ENCODE data around the gene BCOR.

Gene BCOR

DNA sequence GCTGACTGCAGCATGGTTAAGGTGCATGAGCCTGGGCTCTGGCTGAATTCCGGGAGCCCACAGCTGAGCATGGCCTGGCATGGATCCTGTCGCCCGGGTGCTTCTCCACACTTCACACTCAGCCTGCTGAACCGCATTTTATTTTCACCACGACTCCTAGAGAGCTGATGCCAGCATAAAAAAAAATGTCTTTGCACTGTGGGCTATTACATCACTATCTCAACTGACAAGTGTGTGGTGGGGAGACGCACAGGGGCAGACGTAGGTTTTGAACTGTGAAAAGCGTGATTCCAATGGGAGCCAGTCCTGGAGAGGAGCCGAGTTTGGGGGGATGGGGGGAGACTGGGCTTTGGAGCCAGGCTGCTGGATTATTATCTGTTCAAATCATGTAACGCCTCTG, 36.8 kb downstream of the BCOR start:
- DNase-seq = no peak

DNA sequence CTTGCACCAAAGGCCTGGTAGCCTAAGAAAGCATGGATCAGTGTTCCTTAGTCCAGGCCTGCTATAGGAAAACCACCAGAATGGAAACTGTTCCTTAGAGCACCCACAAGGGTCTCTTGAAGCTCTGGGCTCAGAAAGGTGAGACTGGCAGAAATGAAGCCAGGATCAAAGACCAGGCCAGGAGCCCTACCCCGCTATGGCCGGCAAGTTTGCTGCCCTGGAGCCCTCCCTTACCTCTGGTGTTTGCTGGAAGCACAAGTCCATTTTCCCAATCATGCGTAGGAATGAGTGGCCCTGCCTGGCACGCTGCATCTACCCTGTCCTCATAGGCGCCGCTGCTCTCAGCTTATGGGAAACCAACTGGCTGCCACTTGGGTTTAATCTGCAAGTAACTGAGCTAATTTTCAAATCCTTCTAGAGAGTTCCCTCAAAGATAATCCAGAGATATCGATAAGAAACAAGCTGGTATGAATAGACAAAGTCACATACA, 37.4 kb downstream of the BCOR start:
- no peak for DNase-seq

DNA sequence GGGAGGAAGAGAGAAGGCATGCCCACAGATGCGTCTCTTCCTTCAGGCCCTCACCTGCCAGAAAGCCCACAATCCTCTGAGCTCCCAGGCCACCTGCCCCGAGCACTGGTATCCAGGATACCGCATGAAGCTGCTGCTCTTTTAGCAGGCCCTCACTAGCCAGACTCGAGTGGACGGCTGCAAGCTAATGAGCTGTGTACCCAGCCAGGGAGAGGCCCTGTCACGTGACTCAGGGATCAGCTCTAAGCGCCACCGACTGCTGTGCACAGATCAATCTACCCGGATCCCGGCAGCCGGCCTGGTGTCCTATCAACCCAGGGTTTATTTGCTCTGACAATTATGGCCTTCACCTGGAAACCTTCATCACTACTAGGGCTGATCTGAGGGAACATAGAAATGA, 39.0 kb downstream of the BCOR start:
- DNase-seq = no peak

DNA sequence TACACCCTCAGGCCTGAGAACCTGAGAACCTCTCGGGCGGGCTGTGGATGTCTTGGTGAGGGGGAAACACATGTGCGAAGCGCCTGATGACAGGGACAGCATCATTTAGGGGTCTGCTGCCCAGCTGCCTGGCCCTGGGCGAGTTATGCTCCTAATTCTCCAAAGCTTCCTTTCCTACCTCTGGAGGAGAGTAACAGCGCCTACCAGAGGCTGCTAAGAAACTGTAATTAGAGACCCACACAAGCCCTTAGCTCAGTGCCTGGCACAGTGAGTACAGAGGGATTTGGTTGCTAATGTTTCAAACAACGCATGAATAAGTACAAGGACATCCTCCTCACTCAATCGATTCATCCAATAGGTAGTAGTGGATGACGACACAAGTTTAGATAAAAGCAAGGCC, 40.4 kb downstream of the BCOR start:
- DNase-seq = no peak

DNA sequence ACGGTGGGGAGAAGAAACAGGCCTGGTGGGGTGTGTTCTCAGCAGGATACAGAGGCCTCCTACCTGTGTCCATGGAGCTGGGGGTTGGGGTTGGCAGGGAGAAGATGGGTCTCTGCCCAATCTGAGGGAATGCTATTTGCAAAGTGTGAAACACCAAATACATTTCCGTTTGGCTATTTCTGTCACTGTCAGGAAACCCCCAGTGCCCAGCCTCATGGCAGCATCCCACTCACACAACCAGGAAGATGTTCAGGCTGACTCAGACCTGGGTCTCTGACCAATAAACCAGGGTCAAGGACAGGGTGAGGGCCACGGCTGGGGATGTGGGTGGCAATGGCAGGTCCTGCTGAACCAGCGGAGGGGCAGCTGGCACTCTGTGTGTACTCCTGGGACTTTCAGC, 41.3 kb downstream of the BCOR start:
- no peak for DNase-seq

DNA sequence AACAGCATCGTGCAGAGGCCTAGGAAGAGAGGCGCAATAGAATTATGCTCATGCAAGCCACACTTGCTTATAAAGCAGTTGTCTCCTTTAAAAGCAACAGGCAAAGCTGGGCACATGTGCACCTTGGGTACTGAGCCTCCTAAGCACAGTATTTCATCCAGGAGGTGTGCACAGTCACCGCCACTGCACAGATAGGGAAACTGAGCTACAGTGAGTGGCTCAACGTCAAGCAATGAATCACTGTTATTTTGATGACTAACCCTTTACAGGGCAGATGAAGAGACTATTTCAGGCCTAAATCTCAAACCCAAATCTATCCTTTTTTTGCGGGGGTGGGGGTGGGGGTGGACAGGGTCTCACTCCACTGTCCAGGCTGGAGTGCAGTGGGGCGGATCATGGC, 42.3 kb downstream of the BCOR start:
- DNase-seq = no peak

DNA sequence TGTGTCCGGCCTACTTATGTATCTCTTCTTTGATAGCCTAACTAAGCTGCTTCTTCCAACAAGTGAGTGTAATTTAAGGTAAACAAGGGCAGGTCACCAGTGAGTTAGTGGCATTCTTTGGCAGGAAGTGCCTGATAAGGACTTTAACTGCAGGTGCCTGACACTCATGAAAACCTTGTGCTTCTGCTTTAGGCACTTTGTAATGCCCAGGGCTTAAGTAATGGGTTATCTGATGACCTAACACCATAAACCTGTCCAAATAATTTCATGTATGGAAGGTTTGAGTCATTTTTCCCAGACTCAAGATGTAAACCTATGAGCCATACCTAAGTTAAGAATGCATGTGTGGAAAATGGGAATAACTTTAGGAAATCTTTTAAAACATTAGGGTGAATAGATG, 43.0 kb downstream of the BCOR start:
- no peak for DNase-seq

DNA sequence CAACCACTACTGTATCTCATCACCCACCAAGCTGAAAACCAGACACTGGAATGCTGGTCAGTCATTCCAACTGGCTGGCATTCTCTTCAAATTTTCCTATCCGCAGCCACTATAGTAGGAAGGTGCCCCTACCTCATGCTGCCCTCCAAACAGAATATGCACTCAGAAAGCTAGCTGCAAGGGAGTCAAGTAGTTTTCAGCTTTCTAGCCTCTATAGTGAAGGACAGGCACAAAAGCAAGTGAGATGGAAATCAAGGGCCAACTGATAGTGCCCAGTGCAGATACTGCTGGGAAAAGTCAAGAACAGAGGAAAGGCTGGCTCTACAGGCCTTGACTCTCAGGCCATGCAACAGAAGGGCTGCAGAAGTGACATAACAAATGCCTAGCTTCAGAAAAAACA, 47.2 kb downstream of the BCOR start:
- no peak for DNase-seq

DNA sequence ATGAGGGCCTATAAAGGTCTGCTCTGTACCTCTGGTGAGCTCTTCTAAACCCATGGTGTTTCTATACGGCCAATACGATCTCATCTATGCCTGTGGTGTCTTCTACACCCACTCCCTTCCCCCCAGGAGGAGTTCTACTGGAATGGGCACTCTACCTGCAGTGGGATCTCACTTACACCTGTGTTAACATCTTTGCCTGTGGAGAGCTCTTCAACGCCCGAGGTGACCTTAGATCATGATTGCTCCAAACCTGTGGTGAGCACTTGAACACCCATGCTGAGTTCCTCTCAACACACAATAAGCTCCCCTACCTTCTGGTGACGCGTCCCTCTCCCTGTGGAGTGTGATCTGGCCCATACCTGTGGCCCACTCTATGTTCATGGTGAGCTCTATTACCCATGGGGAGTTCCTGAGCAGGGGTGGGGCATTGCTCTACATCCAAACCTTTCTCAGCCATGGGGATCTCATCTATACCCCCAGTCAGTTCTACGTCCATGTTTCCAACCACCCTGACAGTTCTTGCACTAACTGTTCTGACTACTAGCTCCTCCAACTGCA, 48.6 kb downstream of the BCOR start:
- DNase-seq = no peak

DNA sequence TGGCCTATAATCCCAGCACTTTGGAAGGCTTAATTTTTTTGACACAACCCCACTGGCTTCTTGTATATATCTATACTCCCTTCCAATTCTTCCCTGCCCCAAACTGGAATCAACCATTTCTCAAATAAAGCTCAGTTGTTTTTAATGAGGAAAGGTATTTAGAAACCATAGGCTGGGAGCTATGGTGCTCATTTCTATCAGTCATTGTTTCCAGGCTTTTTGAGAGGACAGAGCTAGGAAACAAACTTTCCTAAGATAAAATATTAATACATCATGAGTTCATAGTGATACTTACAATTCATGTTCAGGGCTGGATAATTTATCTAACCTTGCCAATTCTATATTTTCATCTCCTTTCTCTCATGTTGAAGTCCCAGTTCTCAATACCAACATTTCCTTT, 50.3 kb downstream of the BCOR start:
- no peak for DNase-seq

DNA sequence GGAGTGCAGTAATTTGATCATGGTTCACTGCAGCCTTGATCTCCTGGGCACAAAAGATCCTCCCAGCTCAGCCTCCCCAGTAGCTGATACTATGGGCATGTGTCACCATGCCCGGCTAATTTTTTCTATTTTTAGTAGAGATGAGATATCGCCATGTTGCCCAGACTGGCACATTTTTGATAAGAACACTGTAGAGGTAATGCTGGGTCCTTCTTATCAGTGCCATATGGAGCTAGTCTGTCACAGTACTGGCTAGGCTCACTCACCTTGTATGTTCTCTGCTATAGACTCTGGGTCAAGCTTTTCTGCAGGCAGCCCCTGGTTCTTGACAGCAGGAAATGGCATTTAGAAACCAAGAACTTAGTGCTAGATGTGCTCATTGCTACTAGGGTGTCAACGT, 53.9 kb downstream of the BCOR start:
- DNase-seq = no peak

DNA sequence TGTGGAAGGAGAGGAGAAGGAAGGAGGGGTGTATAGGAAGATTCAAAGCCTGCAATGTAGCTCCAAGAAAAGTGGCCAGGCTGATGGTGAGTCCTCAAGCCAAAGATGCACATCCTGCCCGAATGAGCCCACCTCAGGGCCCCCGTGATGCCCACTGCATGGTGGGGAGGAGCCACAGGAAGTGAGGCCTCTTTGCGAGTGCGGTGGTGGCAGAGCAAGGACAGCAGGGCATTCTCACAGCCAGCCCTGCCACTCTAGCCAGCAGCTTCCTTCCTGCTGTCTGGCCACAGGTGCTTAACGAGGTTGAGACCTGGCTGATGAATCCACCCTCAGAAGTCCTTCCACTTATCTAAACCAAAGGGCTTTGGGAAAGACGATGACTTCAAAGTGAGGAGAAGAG, 55.8 kb downstream of the BCOR start:
- DNase-seq = no peak

DNA sequence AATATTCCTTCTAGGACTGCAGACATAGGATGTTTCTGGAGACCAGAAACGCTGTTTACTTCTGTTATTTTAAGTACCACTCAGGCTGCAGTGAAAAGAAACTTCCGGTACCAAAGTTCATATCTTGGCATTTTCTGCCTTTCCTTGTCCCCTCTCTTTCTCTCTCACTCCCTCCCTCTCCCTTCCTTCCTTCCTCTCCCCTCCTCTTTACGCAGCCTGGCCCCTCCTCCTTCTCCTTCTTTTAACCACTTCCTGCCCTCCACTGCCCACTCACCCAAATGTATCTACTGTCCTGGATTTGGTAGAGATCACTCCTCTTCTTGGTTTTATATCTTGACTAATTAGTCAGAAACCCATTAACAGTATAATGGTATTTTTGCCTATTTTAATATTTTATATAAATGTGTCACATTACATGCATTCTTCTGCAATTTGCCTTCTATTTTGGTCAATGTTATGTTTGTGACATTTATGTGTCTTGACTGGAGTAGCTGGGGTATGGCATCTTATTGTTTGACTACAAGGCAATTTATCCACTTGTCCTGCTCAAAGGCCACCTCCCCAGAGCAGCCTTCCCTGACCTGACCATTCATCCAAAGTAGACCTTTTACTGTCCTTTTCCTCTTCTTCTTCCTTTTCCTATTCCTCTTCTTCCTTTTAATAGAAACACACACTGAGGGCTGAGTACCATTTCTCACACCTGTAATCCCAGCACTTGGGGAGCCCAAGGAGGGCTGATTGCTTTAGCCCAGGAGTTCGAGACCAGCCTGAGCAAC, 56.9 kb downstream of the BCOR start:
- no peak for DNase-seq

DNA sequence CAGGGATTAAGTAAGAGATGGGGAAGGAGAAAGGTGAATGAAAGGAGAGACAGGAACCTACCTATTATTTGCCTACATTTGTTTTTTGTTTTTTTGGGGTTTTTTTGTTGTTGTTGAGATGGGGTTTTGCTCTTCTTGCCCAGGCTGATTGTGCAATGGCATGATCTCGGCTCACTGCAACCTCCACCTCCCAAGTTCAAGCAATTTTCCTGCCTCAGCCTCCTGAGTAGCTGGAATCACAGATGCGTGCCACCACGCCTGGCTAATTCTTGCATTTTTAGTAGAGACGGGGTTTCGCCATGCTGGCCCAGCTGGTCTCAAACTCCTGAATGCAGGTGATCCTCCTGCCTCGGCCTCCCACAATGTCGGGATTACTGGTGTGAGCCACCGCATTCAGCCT, 57.9 kb downstream of the BCOR start:
- no peak for DNase-seq

DNA sequence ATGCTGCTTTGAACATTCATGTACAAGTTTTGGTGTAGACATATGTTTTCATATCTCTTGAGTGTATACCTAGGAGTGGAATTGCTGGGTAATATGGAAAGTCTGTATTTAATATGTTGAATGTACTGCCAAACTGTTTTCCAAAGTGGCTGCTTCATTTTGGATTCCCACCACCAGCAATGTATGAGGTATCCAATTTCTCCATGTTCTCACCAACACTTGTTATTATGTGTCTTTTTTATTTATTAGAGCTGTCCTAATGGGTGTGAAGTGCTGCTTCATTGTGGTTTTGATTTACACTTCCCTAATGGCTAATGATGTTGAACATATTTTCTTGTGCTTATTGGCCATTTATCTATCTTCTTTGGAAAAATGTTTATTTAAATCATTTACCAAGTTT, 60.4 kb downstream of the BCOR start:
- no peak for DNase-seq

DNA sequence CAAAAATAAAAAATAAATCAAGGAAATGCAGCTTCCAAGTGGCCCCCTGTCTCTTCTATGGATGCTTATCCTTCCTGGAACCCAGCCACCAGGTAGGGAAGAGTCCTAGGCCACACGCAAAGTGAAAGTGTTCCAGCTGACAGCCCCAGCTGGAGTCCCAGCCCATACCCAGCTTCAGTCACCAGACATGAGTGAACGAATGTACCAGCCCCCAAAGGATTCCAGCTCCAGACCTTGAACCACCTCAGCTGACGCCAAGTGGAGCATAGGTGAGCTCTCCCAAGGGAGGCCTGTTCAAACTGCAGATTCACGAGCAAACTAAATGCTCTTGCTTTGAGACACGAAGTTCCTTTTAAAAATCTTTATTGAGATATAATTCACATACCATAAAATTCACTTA, 62.0 kb downstream of the BCOR start:
- no peak for DNase-seq

DNA sequence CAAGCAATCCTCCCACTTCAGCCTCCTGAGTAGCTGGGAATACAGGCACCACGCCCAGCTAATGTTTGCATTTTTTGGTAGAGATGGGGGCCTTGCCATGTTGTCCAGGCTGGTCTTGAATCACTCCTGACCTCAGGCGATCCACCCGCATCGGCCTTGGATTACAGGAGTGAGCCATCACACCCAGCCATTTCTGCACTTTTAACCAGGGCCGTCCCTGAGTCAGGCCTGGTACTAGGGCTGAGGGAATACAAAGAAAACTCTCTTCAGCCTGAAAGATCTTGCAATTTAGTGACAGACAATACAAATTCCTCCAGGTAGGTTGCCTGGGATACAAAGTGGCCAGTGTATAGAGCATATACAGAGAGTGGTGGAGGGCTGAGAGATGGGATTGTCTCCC, 65.8 kb downstream of the BCOR start:
- no peak for DNase-seq

DNA sequence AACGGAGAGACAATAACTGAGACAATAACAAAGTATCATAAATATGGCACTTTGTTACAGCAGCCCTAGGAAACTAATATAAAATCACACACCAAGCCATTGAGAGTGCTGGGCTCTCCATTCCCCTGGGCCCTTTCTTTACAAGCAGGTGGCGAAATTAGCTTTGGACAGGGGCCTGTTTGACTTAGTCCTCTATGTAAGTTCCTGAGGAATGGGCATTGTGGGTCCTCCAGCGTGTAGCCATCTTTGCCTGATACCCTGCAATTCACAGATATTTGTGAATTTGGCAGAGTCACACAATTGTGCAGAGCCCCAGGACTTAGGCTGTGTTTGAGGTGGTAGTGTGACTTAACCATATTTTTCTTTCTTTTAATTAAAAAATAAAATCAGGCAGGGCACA, 67.6 kb downstream of the BCOR start:
- DNase-seq = no peak

DNA sequence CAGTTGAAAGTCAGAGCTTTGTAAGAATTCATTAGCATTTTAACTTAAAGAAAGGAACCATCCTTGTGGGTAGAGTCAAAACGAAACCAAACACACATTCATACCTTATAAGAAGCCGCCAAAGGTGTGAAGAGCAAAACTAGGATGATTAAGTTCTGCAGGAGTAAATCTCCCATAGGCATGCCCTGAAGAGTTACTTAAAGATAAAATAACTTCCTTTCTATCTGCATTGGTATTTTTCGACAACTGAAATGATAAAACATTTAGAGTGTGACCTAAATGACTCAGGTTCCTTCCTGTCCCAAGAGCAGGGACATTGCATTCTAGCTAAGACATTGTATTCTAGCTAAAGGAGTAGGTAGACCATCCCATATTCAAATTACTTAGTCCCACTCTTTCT, 75.3 kb downstream of the BCOR start:
- no peak for DNase-seq

DNA sequence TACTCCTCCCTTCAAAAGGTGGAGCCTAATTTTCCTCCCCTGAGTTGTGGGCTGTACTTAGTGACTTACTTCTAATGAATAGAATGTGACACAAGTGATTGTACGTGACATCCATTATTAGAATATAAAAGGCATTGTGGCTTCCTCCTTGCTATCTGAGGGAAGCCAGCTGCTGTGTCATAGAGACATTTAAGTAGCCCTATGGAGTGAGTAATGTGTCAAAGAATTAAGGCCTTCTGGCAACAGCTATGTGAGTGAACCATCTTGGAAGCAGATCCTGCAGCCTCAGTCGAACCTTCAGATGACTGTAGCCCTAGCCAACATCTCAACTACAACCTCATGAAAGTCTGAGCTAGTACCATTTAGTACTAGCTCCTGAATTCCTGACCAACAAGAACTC, 76.1 kb downstream of the BCOR start:
- no peak for DNase-seq

DNA sequence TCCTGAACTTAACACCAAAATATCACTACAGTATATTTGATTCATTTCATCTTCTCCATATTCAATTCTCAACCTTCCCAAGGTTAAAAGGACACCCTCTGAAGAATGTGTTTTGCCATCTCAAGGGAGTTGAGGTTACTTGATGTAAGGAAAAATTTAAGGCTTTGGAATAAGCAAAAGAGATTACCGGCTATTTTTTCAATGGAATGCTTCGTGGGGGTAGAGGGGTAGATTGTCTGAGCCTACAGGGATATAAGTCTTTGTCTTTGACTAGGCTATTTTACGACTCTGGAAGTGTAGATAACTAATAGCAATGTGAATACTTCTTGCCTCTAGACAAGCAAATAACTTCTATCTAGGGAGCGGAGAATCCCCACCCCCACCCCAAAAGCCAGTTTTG, 78.2 kb downstream of the BCOR start:
- no peak for DNase-seq

DNA sequence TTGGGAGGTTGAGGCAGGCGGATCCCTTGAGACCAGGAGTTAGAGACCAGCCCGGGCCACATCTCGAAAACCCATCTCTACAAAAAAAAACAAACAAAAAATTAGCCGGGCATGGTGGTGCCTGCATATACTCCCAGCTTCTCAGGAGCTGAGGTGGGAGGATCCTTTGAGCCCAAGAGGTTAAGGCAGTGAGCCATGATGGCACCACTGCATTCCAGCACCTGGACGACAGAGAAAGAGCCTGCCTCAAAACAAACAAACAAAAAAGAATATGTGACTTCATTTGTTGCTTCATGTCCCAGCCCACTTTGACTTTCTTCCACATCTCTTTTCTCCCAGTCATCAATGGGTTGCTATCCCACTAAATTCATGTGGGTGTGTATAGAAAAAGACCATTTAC, 79.7 kb downstream of the BCOR start:
- DNase-seq = no peak

DNA sequence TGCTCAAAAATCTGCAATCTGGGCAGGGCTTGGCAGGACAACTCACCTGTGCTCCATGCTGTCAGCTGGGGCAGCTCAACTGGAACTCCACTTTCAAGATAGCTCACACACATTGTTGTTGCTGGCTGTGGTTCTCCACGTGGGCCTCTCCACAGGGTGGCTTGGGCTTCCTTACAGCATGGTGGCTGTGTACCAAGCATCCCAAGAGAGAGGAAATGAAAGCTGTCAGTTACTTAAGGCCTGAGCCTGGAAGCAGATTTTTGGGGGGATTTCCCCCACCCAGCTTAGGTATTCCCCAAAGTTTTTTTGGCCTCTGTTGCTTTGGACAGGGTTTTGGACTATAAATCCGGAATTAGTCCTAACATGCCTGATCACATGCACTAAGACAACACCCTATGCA, 81.0 kb downstream of the BCOR start:
- DNase-seq = no peak

DNA sequence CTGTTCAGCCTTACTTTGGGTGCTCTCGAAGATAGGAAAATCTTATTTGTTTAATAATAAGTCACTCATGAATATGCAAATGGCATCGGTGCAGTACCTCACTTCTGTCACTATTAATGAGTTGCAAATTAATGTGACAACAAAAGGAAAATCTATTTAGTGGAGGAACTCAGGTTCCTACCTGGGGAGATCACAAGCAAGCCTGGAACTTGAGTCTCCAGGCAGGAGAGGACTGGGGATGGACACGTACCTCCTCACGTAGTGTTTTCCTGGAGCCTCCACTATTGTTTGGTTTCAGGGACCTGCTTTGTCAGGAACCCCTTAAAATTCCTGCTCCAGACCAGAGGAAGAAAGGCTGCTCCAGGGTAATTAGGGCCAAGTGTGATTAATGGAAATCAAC, 82.1 kb downstream of the BCOR start:
- DNase-seq = no peak

Data from stimulated activated CD4-positive, alpha-beta T cell treated with anti-CD3 and anti-CD28 coated beads, Interleukin-4, amount 100 ng/mL, for 4 hours (primary cell).